Neural progenitor cell (in vitro differentiated cells): ENCODE measurements around the gene ANO2. TPM values are rescaled to one million over a fixed set of nuclear protein-coding genes. Genes with fewer than 3 reads are reported as not detected.

Experiments
- DNase-seq: peaks from one replicate; pipeline ENCODE4 v3.0.0-alpha.2; 2016; ENCODE audit warnings: low spot score
- H2AFZ ChIP-seq: fragments of 200-600 bp; sonication (generic); replicated peaks from 2 replicates; pipeline ENCODE4 v1.6.1; 2016; ENCODE audit warnings: antibody characterized with exemption
- H3F3A ChIP-seq: fragments of 200-600 bp; sonication (generic); 2 replicates; pipeline ENCODE4 v1.6.1; 2016; ENCODE audit warnings: antibody characterized with exemption, low read depth
- H3K27ac ChIP-seq: fragments of 200-600 bp; sonication (generic); 2 replicates; pipeline ENCODE4 v1.5.1; 2016; ENCODE audit warnings: mild to moderate bottlenecking
- H3K27me3 ChIP-seq: fragments of 200-600 bp; sonication (generic); 2 replicates; pipeline ENCODE4 v1.6.1; 2016; ENCODE audit warnings: mild to moderate bottlenecking, moderate library complexity
- H3K36me3 ChIP-seq: fragments of 200-600 bp; sonication (generic); 2 replicates; pipeline ENCODE4 v1.5.1; 2016
- H3K4me1 ChIP-seq: fragments of 200-600 bp; sonication (generic); 2 replicates; pipeline ENCODE4 v1.6.1; 2016; ENCODE audit warnings: mixed run types
- H3K4me2 ChIP-seq: fragments of 200-600 bp; sonication (generic); 2 replicates; pipeline ENCODE4 v1.6.1; 2016
- H3K4me3 ChIP-seq: fragments of 200-600 bp; sonication (generic); 2 replicates; pipeline ENCODE4 v1.5.1; 2016
- H3K79me2 ChIP-seq: fragments of 200-600 bp; sonication (generic); 2 replicates; pipeline ENCODE4 v1.6.1; 2016; ENCODE audit warnings: low read depth
- H3K9ac ChIP-seq: fragments of 200-600 bp; sonication (generic); 2 replicates; pipeline ENCODE4 v1.6.1; 2016
- H3K9me3 ChIP-seq: fragments of 200-600 bp; sonication (generic); 2 replicates; pipeline ENCODE4 v1.5.1; 2016; ENCODE audit warnings: low read depth
- H4K20me1 ChIP-seq: fragments of 200-600 bp; sonication (generic); 2 replicates; pipeline ENCODE4 v1.6.1; 2016; ENCODE audit warnings: low read depth
- H3K27ac Mint-ChIP-seq: 3 replicates; pipeline ENCODE4 v1.8.0; 2021; ENCODE audit warnings: mixed read lengths
- H3K27me3 Mint-ChIP-seq: 2 replicates; pipeline ENCODE4 v1.8.0; 2022; ENCODE audit warnings: low read depth, mild to moderate bottlenecking, inconsistent platforms, moderate library complexity, mixed read lengths; ENCODE audit not compliant: insufficient read depth
- H3K36me3 Mint-ChIP-seq: 3 replicates; pipeline ENCODE4 v1.8.0; 2021; ENCODE audit warnings: mixed read lengths
- H3K4me1 Mint-ChIP-seq: 3 replicates; pipeline ENCODE4 v1.8.0; 2021; ENCODE audit warnings: mixed read lengths
- H3K4me3 Mint-ChIP-seq: 3 replicates; pipeline ENCODE4 v1.8.0; 2021; ENCODE audit warnings: mild to moderate bottlenecking, moderate library complexity, mixed read lengths
- H3K9me3 Mint-ChIP-seq: 3 replicates; pipeline ENCODE4 v1.8.0; 2020; ENCODE audit warnings: mixed read lengths
- EZH2 ChIP-seq: fragments of 200-600 bp; sonication (generic); IDR thresholded peaks from 2 replicates; pipeline ENCODE4 v1.6.1; 2017; ENCODE audit warnings: antibody characterized with exemption, mild to moderate bottlenecking, moderate library complexity
- EZH2phosphoT487 ChIP-seq: fragments of 200-600 bp; sonication (generic); IDR thresholded peaks from 2 replicates; pipeline ENCODE4 v1.6.1; 2017; ENCODE audit warnings: antibody characterized with exemption
- total RNA-seq: library from RNA; depleted of rRNA; stranded (reverse); fragments of >200 nt; gene quantifications from 2 replicates; pipeline ENCODE4 v1.2.3, GENCODE V29; 2015; ENCODE audit warnings: low replicate concordance
- TF ChIP-seq, protein P1 (sequence below): fragments of 200-600 bp; sonication (generic); IDR thresholded peaks from 2 replicates; pipeline ENCODE4 v1.5.1; 2017; ENCODE audit warnings: antibody characterized with exemption, mild to moderate bottlenecking

ANO2 gene
- total RNA-seq, 1 donor from 2014 or later: 4.8 TPM

DNA sequence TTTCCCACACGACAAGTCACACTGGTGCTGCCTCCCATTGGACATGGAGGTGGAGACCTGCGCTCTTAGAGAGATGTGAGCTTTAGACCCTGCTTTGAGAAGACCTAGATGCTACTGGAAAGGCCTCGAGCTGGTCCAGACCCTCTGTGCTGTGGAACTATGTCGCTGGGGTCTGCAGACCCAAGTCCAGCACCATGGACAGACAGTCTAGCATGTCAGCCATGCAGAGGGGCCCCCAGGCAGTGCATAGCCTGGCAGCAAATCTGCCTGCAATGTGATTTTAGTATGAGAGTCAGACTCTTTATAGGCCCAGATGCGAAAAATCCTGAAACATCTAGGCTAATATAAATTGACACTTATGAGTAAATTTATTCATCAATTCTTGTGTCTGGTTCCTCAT is 371.7 kb downstream of the ANO2 start:
- Mint-ChIP-seq H3K4me1 (peaks cover 8% of the 10 kb centered on the region), H3K27ac (no peak overlapping the region), H3K9me3 (no peaks in the 10 kb centered on the region), H3K36me3 (no peaks in the 10 kb centered on the region), H3K4me3 (no peak overlapping the region), H3K27me3 (no peaks in the 10 kb centered on the region)
- Histone ChIP-seq H3K9ac (no peak overlapping the region), H3K79me2 (no peaks in the 10 kb centered on the region), H3K27ac (no peak overlapping the region), H2AFZ (no peak overlapping the region), H4K20me1 (no peaks in the 10 kb centered on the region), H3K4me2 (no peak overlapping the region), H3K36me3 (no peaks in the 10 kb centered on the region), H3K9me3 (no peaks in the 10 kb centered on the region), H3K4me3 (no peak overlapping the region), H3K27me3 (no peaks in the 10 kb centered on the region), H3K4me1 (peaks cover 18% of the 10 kb centered on the region), H3F3A (no peaks in the 10 kb centered on the region)
- TF ChIP-seq, protein P1, sequence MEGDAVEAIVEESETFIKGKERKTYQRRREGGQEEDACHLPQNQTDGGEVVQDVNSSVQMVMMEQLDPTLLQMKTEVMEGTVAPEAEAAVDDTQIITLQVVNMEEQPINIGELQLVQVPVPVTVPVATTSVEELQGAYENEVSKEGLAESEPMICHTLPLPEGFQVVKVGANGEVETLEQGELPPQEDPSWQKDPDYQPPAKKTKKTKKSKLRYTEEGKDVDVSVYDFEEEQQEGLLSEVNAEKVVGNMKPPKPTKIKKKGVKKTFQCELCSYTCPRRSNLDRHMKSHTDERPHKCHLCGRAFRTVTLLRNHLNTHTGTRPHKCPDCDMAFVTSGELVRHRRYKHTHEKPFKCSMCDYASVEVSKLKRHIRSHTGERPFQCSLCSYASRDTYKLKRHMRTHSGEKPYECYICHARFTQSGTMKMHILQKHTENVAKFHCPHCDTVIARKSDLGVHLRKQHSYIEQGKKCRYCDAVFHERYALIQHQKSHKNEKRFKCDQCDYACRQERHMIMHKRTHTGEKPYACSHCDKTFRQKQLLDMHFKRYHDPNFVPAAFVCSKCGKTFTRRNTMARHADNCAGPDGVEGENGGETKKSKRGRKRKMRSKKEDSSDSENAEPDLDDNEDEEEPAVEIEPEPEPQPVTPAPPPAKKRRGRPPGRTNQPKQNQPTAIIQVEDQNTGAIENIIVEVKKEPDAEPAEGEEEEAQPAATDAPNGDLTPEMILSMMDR: no peak
- DNase-seq: no peak

DNA sequence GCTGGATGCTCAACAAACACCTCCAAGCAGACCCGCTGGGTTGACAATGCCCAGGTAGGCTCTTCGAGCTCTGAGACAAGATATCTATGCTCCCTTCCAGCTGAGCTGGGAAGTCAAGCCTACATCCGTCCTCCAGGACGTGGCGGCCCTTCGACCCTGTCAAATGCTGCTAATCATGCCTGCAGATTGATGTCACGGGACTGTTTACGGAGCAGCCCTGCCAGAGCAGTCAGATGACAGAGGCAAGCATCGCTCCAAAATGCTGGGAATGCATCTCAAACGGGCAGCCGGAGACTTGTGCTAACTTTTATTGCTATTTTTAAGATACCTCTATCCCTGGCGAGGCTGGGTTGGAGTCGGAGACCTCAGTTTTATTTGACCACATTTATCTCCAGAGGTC is 373.9 kb downstream of the ANO2 start:
- Histone ChIP-seq H4K20me1 (no peaks in the 10 kb centered on the region), H3K9me3 (no peaks in the 10 kb centered on the region), H3K36me3 (no peaks in the 10 kb centered on the region), H3K4me3 (no peak overlapping the region), H3K4me2 (no peak overlapping the region), H3K4me1 (peaks cover 16% of the 10 kb centered on the region), H3K27me3 (no peaks in the 10 kb centered on the region), H3K27ac (no peak overlapping the region), H3K9ac (no peak overlapping the region), H2AFZ (no peak overlapping the region), H3F3A (no peaks in the 10 kb centered on the region), H3K79me2 (no peaks in the 10 kb centered on the region)
- Mint-ChIP-seq H3K4me1 (peaks cover 21% of the 10 kb centered on the region), H3K27ac (no peak overlapping the region), H3K4me3 (no peak overlapping the region), H3K36me3 (no peaks in the 10 kb centered on the region), H3K9me3 (no peaks in the 10 kb centered on the region), H3K27me3 (peaks cover 5% of the 10 kb centered on the region)
- TF ChIP-seq, protein P1: no peak
- TF ChIP-seq EZH2: no peak
- DNase-seq: no peak

DNA sequence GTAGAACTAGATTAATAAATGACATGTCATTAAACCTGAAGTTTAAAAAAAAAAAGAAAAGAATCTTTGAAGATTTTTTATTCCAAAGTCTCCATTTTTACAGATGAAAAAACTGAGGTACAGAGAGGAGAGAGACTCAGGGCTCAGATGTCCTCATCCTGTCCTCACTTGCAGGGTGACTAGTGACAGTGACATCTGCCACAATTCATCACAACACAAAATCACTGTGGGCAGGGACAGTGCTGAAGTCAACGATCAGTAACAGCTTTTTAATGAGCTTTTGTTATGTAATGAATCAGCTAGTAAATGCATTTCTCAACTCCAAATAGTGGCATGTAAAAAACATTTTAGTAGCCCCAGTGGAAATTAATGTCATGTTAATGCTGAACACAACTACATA is 374.6 kb downstream of the ANO2 start:
- no peak overlapping the region for H3K4me3 ChIP-seq

More for the DNA sequence above, 374.6 kb downstream of the ANO2 start:
- TF ChIP-seq, protein P1: no peak
- TF ChIP-seq EZH2phosphoT487: no peak
- TF ChIP-seq EZH2: no peak
- no peaks in the 10 kb centered on the region for H3K36me3 ChIP-seq
- Mint-ChIP-seq H3K27me3 (peaks cover 5% of the 10 kb centered on the region), H3K36me3 (no peaks in the 10 kb centered on the region), H3K4me1 (peaks cover 21% of the 10 kb centered on the region), H3K9me3 (no peaks in the 10 kb centered on the region), H3K4me3 (no peak overlapping the region), H3K27ac (no peak overlapping the region)
- H3K9ac ChIP-seq: no peak overlapping the region
- no peaks in the 10 kb centered on the region for H3K27me3 ChIP-seq
- H3K4me1 ChIP-seq: peaks cover 17% of the 10 kb centered on the region
- no peak overlapping the region for H3K27ac ChIP-seq
- H3F3A ChIP-seq: no peaks in the 10 kb centered on the region
- no peak for DNase-seq
- no peaks in the 10 kb centered on the region for H3K9me3 ChIP-seq
- no peak overlapping the region for H2AFZ ChIP-seq
- no peaks in the 10 kb centered on the region for H4K20me1 ChIP-seq
- no peak overlapping the region for H3K4me2 ChIP-seq
- no peaks in the 10 kb centered on the region for H3K79me2 ChIP-seq
